ENCODE measurements around the gene PHF21B. TPM values are rescaled to one million over a fixed set of nuclear protein-coding genes. Genes with fewer than 3 reads are reported as not detected.

Gene PHF21B
- total RNA-seq, 1 experiment from 2014 or later, result 4.5 TPM

DNA sequence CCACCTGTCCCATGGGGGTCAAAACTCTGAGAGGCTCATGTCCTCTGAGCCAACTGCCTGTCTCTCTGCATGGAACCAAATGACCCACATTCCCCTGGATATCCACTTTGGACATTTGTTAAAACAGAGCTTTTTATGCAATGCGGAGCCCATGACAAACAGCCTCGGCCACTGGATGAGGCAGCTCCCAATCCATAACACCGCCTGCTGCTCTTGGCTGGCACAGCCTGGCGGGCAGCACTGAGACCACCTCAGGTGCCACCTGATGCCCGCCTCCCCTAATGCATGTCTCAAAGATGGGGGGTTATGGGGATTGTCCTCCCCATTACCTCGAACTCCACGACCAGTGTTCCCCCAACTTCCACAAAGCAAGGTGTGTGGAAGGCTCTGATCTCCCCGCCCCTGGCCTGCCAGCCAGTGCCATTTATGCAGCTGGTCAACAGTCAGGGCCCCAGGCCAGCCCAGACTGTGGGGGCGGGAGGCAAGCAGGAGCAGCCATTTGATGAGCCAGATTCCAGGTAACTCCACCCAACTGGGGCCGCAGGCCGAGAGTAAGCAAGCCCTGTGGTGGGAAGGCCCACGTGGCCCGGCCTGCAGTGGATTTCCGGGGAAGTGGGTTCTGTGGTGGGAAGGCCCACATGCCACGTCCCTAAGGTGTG lies 84.2 kb downstream of the PHF21B start:
- Histone ChIP-seq H3K27me3 (ENCODE audit: control insufficient read depth, insufficient read depth, low read length) (no peaks in the 10 kb centered on the region), H3K9me3 (ENCODE audit: control insufficient read depth, insufficient read depth, low read depth, low read length) (no peaks in the 10 kb centered on the region), H3K36me3 (ENCODE audit: control insufficient read depth, insufficient read depth, low read length) (no peaks in the 10 kb centered on the region), H3K27ac (ENCODE audit: low read length) (no peak overlapping the region), H3K4me3 (ENCODE audit: low read depth in 2 of 2, low read length in 2 of 2) (no peak overlapping the region), H3K4me1 (ENCODE audit: control insufficient read depth, insufficient read depth, low read length) (no peaks in the 10 kb centered on the region)
- ChIA-PET CTCF (no interaction called here), POLR2A (no interaction called here)
- in situ Hi-C loops (cut with HindIII; ENCODE audit: low pct_unique_long_range_greater_than_20kb, low sequenced_read_pairs) (no loop called here), intact Hi-C loops (cut with micrococcal nuclease; ENCODE audit: unreplicated experiment) (no loop called here)
- BruUV-seq (replicated peaks), result no TSS peak
- ATAC-seq (no peak), DNase-seq (ENCODE audit: low read depth, low spot score) (no peak)
- TF ChIP-seq, protein P1, sequence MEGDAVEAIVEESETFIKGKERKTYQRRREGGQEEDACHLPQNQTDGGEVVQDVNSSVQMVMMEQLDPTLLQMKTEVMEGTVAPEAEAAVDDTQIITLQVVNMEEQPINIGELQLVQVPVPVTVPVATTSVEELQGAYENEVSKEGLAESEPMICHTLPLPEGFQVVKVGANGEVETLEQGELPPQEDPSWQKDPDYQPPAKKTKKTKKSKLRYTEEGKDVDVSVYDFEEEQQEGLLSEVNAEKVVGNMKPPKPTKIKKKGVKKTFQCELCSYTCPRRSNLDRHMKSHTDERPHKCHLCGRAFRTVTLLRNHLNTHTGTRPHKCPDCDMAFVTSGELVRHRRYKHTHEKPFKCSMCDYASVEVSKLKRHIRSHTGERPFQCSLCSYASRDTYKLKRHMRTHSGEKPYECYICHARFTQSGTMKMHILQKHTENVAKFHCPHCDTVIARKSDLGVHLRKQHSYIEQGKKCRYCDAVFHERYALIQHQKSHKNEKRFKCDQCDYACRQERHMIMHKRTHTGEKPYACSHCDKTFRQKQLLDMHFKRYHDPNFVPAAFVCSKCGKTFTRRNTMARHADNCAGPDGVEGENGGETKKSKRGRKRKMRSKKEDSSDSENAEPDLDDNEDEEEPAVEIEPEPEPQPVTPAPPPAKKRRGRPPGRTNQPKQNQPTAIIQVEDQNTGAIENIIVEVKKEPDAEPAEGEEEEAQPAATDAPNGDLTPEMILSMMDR (IDR thresholded peaks at IDR 0.05), result no peak
- TF ChIP-seq SIN3A (IDR thresholded peaks at IDR 0.05; ENCODE audit: borderline replicate concordance, insufficient read depth, low read depth, low read length) (no peak), TCF7L2 (IDR thresholded peaks at IDR 0.05; ENCODE audit: low read depth, low read length) (no peak), POLR2AphosphoS5 (IDR thresholded peaks at IDR 0.05; ENCODE audit: low read depth, low read length) (no peak)
- TF ChIP-seq, protein P2, sequence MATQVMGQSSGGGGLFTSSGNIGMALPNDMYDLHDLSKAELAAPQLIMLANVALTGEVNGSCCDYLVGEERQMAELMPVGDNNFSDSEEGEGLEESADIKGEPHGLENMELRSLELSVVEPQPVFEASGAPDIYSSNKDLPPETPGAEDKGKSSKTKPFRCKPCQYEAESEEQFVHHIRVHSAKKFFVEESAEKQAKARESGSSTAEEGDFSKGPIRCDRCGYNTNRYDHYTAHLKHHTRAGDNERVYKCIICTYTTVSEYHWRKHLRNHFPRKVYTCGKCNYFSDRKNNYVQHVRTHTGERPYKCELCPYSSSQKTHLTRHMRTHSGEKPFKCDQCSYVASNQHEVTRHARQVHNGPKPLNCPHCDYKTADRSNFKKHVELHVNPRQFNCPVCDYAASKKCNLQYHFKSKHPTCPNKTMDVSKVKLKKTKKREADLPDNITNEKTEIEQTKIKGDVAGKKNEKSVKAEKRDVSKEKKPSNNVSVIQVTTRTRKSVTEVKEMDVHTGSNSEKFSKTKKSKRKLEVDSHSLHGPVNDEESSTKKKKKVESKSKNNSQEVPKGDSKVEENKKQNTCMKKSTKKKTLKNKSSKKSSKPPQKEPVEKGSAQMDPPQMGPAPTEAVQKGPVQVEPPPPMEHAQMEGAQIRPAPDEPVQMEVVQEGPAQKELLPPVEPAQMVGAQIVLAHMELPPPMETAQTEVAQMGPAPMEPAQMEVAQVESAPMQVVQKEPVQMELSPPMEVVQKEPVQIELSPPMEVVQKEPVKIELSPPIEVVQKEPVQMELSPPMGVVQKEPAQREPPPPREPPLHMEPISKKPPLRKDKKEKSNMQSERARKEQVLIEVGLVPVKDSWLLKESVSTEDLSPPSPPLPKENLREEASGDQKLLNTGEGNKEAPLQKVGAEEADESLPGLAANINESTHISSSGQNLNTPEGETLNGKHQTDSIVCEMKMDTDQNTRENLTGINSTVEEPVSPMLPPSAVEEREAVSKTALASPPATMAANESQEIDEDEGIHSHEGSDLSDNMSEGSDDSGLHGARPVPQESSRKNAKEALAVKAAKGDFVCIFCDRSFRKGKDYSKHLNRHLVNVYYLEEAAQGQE (IDR thresholded peaks at IDR 0.05; ENCODE audit: insufficient read depth in 1 of 2, low read depth in 2 of 2, low read length in 1 of 2), result no peak

DNA sequence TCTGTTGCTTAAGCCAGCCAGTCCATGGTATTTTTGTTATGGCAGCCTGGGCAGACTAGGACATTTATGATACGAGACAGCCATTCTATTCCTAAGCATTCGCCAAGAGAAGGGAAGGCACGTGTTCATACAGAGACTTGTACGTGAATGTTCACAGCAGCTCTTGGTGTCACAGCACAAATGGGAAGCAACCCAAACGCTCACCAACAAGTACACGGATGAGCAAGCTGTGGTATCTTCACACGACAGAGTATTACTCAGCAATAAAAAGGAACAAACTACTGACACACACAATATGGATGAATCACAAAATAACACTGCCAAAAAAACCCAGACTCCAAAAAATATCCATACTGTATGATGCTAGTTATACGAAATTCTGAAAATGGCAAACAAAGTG lies 85.1 kb downstream of the PHF21B start:
- ChIA-PET POLR2A (no interaction called here), CTCF (no interaction called here)
- TF ChIP-seq, protein P2 (IDR thresholded peaks at IDR 0.05; ENCODE audit: insufficient read depth in 1 of 2, low read depth in 2 of 2, low read length in 1 of 2), result no peak
- TF ChIP-seq POLR2AphosphoS5 (IDR thresholded peaks at IDR 0.05; ENCODE audit: low read depth, low read length), result no peak
- TF ChIP-seq TCF7L2 (IDR thresholded peaks at IDR 0.05; ENCODE audit: low read depth, low read length), result no peak
- TF ChIP-seq SIN3A (IDR thresholded peaks at IDR 0.05; ENCODE audit: borderline replicate concordance, insufficient read depth, low read depth, low read length), result no peak
- TF ChIP-seq, protein P1 (IDR thresholded peaks at IDR 0.05), result no peak
- in situ Hi-C loops (cut with HindIII; ENCODE audit: low pct_unique_long_range_greater_than_20kb, low sequenced_read_pairs) (no loop called here), intact Hi-C loops (cut with micrococcal nuclease; ENCODE audit: unreplicated experiment) (no loop called here)
- no peak for DNase-seq (ENCODE audit: low read depth, low spot score)
- H3K4me3 ChIP-seq (ENCODE audit: low read depth in 2 of 2, low read length in 2 of 2), result no peak overlapping the region
- no peak overlapping the region for H3K27ac ChIP-seq (ENCODE audit: low read length)
- no peaks in the 10 kb centered on the region for H3K9me3 ChIP-seq (ENCODE audit: control insufficient read depth, insufficient read depth, low read depth, low read length)
- no TSS peak for BruUV-seq (replicated peaks)
- H3K27me3 ChIP-seq (ENCODE audit: control insufficient read depth, insufficient read depth, low read length), result no peaks in the 10 kb centered on the region
- no peak for ATAC-seq
- no peaks in the 10 kb centered on the region for H3K36me3 ChIP-seq (ENCODE audit: control insufficient read depth, insufficient read depth, low read length)
- H3K4me1 ChIP-seq (ENCODE audit: control insufficient read depth, insufficient read depth, low read length), result no peaks in the 10 kb centered on the region
